Thyroid gland (tissue), 4 donors: ENCODE results near the gene COX5B.
"Not testable (repeated sequence)": the region's sequence is repeated elsewhere in the genome, so short reads cannot be mapped to it uniquely, and the experiment has no call there.

ENCODE experiments used
- POLR2A ChIP-seq, 2 donors: fragments of 450-650 bp; IDR thresholded peaks; one replicate each; pipeline ENCODE4 v1.6.1; 2017; ENCODE audit warnings: antibody characterized with exemption in 2 of 2, mild to moderate bottlenecking in 2 of 2, moderate library complexity in 1 of 2
- TF ChIP-seq, protein P1 (sequence below), 6 experiments: fragments of 200-600 bp in 3 of 6; fragments of 450-650 bp in 3 of 6; sonication (generic) in 3 of 6; IDR thresholded peaks; one replicate each; pipeline ENCODE4 v1.5.1; 2016 to 2019; ENCODE audit warnings: antibody characterized with exemption in 6 of 6, mild to moderate bottlenecking in 2 of 6, inconsistent platforms in 1 of 6, moderate library complexity in 1 of 6

DNA sequence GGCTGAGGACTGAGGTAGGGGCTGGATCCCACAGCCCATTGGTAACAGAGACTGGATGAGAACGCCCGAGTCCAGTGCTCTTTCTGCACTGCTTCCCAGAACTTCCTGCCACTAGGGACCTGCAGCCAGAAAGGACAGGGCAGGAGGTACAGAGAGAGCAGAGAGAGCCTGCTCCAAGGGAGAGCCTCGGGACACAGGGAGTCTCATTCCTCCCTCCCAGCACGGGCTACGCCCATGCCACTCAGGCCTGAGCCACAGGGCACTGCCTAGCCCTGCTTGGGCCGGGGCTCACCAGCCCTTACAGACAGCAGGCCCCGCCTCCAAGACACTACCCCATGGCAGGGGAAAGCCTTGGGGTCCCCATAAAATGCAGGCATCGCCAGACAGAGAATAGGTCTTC is 30.1 kb upstream of the COX5B start:
- TF ChIP-seq, protein P1, sequence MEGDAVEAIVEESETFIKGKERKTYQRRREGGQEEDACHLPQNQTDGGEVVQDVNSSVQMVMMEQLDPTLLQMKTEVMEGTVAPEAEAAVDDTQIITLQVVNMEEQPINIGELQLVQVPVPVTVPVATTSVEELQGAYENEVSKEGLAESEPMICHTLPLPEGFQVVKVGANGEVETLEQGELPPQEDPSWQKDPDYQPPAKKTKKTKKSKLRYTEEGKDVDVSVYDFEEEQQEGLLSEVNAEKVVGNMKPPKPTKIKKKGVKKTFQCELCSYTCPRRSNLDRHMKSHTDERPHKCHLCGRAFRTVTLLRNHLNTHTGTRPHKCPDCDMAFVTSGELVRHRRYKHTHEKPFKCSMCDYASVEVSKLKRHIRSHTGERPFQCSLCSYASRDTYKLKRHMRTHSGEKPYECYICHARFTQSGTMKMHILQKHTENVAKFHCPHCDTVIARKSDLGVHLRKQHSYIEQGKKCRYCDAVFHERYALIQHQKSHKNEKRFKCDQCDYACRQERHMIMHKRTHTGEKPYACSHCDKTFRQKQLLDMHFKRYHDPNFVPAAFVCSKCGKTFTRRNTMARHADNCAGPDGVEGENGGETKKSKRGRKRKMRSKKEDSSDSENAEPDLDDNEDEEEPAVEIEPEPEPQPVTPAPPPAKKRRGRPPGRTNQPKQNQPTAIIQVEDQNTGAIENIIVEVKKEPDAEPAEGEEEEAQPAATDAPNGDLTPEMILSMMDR (IDR thresholded peaks at IDR 0.05), result not testable (repeated sequence)
- not testable (repeated sequence) for TF ChIP-seq POLR2A (IDR thresholded peaks at IDR 0.05)
